ENCODE measurements around the gene NKAPD1.

DNA sequence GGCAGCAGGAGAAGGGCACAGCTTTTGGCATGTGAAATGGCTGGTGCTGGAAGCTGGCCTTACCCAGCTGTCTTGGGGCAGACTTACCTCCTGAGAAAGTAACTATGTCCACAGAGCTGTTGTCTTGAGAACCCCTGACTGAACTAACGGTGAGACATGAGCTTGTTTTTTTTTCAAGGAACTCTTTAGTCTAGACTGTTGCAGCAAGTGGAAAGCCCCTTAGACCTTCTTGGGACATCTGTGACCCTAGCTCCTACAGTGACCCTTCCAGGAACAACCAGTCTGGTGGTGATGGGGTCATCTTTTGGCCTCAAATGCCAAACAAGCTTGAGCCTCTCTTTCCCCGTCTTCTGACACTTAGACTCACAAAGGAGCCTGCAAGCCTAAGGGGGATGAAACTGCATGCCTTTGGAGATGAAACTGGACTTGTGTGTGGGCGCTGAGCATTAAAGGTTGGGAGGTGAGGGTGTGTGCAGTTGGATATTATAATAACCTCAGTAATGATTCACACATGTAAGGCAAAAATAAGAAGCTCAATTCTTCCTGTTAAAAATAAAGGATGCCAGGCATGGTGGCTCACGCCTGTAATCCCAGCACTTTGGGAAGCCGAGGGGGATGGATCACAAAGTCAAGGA is 48.0 kb downstream of the NKAPD1 start:
- TF ChIP-seq, protein P1, sequence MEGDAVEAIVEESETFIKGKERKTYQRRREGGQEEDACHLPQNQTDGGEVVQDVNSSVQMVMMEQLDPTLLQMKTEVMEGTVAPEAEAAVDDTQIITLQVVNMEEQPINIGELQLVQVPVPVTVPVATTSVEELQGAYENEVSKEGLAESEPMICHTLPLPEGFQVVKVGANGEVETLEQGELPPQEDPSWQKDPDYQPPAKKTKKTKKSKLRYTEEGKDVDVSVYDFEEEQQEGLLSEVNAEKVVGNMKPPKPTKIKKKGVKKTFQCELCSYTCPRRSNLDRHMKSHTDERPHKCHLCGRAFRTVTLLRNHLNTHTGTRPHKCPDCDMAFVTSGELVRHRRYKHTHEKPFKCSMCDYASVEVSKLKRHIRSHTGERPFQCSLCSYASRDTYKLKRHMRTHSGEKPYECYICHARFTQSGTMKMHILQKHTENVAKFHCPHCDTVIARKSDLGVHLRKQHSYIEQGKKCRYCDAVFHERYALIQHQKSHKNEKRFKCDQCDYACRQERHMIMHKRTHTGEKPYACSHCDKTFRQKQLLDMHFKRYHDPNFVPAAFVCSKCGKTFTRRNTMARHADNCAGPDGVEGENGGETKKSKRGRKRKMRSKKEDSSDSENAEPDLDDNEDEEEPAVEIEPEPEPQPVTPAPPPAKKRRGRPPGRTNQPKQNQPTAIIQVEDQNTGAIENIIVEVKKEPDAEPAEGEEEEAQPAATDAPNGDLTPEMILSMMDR (IDR thresholded peaks at IDR 0.05): no peak
- TF ChIP-seq EP300 (IDR thresholded peaks at IDR 0.05): no peak
- TF ChIP-seq POLR2A (IDR thresholded peaks at IDR 0.05): no peak

All from stomach (tissue), 4 donors.